Measurements from ENCODE around the gene PHLDB1.
"Not testable (repeated sequence)": the region's sequence is repeated elsewhere in the genome, so short reads cannot be mapped to it uniquely, and the experiment has no call there.

The PHLDB1 gene

DNA sequence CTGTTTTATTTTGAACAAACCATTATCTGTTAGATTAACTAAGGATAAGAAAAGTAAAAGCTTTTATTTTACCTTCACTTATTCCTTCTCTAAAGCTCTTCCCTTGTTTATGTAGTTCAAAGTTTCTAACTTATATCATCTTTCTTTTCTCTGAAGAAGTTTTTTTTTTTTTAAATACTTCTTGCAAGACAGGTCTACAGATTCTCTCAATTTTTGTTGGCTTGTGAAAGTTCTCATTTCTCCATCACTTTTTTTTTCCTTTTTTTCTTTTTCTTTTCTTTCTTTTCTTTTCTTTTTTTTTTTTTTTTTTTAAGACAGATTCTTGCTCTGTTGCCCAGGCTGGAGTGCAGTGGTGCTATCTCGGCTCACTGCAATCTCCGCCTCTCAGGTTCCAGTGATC lies 76.8 kb downstream of the PHLDB1 start:
- DNase-seq (ENCODE audit: low read depth in 2 of 2, low spot score in 1 of 2): no peak

DNA sequence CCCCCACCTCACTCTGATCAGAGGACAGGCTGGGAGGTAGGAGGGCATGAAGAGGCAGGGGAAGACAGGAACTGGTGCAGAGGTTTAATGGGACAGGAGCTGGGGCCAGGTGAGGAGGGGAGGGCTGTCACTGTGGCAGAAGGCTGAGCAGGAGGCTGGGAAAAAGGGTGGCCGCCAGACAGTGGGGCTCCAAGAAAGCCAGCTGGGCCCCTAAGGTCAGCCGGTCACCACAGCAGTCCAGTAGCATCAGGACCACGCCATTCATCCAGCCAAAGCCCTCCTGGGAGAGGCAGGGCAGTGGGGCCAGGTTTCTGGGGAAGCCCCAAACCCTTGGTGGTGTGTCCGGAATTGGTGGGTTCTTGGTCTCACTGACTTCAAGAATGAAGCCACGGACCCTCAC lies 80.5 kb downstream of the PHLDB1 start:
- no peak for DNase-seq (ENCODE audit: low read depth in 2 of 2, low spot score in 1 of 2)

DNA sequence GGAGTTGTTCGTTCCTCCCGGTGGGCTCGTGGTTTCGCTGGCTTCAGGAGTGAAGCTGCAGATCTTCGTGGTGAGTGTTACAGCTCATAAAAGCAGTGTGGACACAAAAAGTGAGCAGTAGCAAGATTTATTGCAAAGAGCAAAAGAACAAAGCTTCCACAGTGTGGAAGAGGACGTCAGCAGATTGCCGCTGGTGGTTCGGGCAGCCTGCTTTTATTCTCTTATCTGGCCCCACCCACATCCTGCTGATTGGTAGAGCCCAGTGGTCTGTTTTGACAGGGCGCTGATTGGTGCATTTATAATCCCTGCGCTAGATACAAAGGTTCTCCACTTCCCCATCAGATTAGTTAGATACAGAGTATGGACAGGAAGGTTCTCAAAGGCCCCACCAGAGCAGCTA lies 80.9 kb downstream of the PHLDB1 start:
- DNase-seq (ENCODE audit: low read depth in 2 of 2, low spot score in 1 of 2): not testable (repeated sequence)

DNA sequence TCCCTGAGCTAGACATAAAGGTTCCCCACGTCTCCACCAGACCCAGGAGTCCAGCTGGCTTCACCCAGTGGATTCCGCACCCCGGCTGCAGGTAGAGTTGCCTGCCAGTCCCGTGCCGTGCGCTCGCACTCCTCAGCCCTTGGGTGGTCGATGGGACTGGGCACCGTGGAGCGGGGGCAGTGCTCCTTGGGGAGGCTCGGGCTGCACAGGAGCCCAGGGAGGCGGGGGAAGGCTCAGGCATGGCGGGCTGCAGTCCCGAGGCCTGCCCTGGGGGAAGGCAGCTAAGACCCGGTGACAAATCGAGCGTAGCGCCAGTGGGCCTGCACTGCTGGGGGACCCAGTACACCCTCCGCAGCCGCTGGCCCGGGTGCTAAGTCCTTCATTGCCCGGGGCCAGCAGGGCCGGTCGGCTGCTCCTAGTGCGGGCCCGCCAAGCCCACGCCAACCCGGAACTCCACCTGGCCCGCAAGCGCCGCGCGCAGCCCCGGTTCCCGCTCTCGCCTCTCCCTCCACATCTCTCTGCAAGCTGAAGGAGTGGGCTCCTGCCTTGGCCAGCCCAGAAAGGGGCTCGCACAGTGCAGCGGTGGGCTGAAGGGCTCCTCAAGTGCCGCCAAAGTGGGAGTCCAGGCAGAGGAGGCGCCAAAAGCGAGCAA lies 81.6 kb downstream of the PHLDB1 start:
- no peak for DNase-seq (ENCODE audit: low read depth in 2 of 2, low spot score in 1 of 2)

DNA sequence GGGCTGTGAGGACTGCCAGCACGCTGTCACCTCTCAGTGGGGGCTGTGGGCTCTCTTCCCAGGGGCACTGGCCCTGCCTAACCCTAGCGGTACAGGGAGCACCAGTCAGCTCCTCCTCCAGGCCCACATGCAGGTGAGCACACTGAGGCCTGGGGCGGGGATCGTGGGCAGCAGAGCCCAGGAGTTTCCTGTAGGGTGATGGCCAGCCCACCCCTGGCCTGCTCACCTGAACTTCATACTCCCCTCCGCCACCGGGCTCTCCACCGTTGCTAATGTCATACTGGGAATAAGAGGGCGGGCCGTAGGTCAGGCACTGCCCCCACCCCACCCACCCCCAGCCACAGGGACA lies 82.1 kb downstream of the PHLDB1 start:
- no peak for DNase-seq (ENCODE audit: low read depth in 2 of 2, low spot score in 1 of 2)

DNA sequence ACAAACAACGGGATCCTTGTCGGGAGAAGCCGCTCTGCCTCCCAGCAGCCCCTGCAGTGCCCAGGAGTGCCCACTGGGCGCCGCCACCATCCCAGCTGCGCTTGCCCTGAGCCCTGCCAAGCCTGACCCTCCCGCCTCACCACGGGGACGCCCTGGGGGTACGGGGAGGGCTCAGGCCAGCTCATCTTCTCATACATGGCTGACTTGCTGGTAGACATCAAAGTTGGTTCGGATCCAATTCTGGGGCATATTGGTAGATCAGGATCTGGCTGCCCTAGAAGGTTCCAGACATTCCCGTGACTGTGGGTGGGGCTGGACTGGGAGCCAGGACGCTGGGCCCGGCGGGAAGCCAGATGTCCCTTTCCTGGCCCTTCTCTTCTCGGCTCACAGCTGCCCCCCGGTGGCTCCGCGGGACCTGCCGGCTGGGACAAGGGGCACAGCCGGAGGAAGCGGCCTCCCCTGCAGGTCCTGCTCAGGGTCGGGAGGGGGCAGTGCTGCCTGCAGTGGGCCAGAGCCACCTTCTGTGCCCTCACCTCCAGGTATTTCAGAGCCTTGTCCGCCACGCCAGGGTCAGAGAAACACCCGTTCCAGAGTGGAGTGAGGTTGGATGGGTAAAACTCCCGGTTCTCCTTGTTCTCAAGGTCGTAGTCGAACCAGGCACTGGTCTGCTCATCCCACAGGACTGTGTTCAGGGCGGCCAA lies 82.6 kb downstream of the PHLDB1 start:
- DNase-seq (ENCODE audit: low read depth in 2 of 2, low spot score in 1 of 2): peak; percentile 49 to 71

DNA sequence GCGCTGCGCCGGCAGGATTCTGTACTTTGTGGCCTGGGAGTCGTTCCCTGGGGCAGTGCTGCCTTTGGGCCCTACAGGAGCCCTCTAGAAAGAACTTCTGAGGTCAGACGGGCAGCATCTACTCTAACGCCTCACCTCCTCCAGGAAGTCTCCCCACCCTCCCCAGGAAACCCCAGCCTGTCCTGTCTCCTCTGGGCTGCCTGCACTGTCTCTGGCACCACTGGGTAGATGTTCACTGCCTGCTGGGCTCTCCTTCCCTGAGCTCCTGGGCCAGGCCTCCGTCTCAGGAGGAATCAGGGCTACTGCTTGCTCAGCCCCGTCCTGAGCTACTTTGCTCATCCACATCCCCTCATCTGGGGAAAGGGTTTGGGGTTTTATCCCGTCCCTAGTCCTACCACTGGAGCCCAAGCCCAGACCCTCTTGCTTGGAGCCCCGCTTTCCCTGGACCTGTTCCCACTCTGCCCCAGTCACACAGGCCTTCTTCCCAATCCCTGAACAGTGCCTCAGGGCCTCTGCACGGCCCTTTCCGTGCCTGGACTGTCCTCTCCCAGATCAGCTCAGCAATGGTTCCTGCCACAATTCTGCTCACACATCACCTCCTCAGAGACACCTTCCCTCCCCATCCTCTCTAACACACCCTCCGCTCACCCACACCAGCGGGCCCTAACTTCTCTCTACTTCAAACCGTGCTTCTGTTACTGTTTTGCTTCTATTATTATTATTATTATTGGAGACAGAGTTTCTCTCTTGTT lies 83.3 kb downstream of the PHLDB1 start:
- no peak for DNase-seq (ENCODE audit: low read depth in 2 of 2, low spot score in 1 of 2)

DNA sequence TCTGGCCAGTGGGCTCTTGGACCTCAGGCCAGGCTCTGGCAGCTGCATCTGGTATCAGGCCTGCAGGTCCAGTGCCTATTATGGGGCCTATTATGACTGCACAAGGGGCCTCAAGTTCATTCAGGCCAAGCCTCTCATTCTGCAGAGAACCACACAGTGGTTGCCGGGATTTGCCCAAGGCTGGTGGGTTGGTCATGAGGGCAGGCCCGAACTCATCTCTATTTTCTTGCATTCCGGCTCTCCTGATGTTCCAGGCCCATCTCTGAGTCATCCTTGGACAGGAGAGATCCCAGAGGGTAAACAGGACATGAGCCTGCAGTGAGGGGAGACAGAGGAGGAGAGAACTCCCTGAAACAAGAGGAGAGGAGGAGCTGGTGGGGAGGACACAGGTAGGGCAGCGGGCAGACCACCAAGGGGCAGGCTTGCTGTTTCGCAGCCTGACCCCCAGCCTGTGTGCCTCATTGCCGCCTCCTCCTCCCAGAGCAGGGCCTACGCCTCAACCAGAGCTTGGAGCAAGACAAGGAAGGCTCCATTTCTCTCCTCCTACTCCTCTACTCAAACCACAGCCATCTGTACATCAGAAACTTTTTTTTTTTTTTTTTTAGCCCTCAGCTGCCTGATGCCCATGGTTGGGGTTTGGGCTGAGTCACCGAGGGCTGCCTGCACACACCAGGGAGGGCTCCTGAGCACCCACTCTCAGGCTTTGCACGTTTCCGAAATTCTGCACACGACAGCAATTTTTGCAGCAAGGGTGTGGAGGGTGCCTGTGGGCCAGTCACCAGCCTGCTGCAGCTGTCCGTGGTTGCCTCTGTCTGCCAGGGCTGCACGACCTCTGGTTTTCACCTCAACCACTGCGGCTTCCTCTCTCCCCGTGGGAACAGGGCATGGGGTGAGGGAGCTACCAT lies 84.8 kb downstream of the PHLDB1 start:
- DNase-seq (ENCODE audit: low read depth in 2 of 2, low spot score in 1 of 2): peak; percentile 19 to 62

DNA sequence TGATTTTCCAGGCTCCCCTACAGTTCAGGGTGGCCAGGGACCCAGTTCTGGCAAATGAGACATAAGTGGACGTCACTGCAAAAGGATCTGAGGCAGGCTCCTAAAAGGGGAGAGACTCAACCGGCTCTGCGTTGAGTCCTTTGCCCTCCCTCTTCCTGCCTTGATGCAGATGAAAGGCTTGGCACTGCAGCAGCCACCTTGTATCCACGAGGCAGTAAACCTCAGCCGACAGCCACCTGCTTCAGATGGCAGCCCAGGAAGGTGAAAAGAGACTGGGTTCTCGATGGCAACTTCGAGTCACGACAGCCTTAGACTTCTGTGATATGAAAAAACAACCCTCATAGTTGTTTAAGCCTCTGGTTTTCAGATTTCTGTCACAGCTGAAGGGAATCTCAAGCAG lies 86.8 kb downstream of the PHLDB1 start:
- DNase-seq (ENCODE audit: low read depth in 2 of 2, low spot score in 1 of 2): no peak

DNA sequence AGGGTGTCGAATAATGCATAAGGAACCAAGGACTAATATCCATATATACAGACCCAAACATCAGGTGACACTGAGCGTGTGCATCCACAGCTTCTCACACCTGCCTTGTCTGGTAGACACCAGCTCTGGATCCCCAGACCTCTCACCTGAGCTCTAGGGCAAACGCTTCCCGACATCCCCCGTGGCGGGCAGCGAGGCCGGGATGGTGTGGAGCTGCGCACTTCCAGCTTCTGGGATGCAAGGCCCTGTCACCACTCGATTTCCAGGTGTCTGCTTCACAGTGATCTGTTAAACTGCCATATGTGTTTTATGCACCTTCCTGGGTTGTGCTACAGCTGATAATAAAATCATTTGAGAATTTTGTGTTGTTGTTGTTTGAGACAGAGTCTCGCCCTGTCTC lies 87.4 kb downstream of the PHLDB1 start:
- DNase-seq (ENCODE audit: low read depth in 2 of 2, low spot score in 1 of 2): no peak

DNA sequence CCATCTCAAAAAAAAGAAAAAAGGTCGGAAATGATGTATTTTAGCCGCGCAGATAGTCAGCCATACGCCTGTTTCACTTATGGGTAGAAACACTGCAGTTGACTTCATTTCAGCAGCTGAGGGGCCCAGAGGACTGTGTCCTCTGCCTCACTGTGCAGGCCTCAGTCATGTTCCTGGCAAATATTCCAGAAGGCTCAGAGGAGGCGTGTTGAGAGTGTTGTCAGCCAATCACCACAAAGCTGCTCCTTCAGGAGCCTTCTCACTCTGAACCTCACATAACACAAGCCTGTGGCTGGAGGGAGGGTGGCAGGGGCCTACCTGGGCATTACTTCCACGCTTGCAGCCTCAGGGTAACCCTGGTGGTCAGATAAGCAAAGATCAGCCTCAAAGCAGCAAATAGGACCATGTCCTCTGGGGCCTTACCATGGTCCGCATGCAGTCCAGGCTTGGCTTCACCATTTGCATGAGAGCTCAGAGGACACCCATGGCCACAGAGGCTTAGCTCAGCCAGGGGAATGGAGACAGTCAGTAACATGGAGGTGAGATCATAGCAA lies 89.3 kb downstream of the PHLDB1 start:
- no peak for DNase-seq (ENCODE audit: low read depth in 2 of 2, low spot score in 1 of 2)

DNA sequence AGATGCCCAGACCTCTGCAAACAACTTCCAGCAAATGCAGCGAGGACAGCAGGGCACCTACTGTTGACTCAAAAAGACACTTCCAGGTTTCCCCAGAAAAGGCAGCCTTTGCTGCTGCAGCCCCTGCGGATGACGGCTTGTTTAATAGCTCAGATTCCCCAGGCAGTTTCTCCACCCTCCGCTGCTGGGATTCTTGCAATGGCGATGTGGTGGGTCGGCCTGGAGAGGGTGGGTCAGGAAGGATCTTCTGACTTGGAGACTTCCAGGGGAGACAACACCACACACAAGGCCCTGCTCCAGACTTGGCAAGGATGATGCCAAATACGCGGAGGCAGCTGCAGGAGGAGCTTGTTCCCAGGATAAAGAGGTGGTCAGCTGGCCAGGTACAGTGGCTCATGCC lies 89.9 kb downstream of the PHLDB1 start:
- DNase-seq (ENCODE audit: low read depth in 2 of 2, low spot score in 1 of 2): no peak

DNA sequence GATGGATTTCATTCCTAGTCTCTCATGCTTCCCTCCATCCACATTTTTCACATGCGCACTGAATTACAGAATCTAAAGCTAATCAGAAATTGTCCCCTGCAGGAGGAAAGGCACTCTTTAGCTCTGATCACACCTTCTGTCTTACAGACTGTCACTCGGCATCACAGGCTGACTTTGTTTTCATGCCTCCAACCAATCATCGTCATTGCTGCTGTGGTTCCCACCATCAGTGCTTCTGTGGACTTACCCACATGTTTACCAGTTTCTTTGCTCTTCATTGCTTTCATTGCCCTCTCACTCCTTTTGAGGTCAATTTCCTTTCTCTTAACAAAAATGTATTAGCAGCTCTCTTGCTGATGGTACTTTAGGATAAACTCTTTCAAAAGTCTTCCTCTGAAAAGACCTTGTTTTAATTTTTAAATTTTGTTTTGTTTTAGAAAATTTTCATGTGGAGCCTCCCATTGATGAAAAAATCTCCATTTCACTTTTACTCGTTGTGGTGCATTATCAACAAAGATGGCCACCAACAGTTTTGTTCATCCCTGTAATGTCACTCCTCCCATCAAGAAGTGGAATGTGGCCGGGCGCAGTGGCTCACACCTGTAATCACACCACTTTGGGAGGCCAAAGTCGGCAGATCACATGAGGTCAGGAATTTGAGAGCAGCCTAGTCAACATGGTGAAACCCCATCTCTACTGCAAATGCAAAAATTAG lies 92.2 kb downstream of the PHLDB1 start:
- peak in 1 of 2 donors; percentile 25 for DNase-seq (ENCODE audit: low read depth in 2 of 2, low spot score in 1 of 2)

DNA sequence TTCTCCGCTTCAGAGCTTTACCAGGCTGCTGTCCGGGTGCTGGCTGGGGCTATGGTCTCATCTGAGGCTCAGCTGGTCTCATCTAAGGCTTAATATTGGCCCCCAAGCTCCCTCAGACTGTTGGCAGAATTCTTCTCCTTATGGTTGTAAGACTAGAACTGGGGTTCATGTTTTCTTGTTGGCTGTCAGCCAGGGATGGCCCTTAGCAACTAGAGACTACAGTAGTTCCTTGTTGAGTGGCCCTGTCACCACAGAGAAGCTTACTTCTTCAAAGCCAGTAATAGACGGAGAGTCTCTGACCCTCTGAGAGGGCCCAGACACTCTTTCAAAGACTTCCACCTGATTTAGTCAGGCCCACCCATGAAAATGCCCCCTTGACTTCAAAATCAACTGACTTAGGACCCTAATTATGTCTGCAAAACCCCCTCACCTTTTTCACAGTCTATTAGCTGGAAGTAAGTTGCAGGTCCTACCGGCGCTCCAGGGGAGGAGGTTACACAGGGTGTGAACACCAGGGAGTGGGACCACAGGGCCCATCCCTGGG lies 96.2 kb downstream of the PHLDB1 start:
- DNase-seq (ENCODE audit: low read depth in 2 of 2, low spot score in 1 of 2): no peak

DNA sequence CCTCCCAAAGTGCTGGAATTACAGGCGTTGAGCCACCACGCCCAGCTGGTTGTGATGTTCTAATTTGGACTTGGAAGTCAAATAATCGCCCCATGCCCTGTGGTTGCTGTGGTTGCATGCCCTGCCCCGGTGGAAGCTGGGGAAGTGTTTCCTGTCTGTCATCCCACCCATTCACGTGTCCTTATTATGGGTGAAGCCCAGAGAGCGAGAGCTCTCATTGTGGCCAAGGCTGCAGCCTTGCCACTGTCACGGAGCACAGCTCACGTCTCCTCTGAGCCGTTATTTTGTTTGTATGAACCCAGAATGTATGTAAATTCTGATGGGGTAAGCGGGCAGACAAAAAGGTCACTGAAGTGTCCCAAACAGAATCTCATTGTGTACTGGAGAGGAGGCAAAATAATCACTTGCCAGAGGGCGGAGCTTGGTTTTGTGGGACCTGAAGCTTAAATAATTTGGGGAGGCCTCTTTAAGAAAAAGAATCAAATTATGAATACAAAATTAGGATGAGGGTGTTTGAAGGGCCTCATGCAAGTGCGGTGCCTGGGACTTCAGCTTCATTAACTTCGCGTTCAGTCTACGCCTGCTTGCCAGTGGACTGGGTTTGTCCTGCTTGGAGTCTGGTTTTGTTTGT lies 97.8 kb downstream of the PHLDB1 start:
- no peak for DNase-seq (ENCODE audit: low read depth in 2 of 2, low spot score in 1 of 2)

DNA sequence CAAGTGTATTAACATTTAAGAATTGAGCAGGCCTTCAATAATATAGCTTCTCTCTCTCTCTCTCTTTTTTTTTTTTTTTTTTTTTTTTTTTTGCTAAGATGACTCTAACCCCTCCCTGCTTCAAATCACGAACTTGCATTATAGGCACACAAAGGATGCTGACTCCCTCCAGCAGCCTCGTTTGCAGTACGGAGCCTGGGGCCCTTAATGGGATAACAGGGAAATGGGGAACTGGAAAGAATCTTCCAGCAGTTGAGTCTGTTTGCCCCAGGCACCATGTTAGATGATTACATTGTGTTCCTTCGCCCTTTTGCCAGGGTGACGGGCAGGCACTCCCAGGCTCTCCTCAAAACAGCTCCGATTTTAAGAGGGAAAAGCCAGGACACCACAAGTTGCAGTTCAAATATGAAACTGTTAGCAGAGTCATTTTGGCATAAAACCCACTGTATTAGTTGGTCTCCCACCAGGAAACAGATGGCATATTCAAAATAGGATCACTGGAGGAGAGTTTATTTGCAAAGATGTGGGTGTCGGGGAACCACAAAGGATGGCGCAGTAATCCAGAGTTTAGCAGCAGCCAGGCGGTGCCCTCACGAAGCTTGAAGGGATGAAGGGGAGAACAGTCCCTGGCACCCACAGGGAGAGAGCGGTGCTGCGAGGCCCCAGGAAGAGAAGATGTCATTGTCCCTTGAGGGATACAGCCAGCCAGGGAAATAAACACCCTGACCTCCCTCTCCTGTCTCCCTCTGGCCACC lies 98.6 kb downstream of the PHLDB1 start:
- no peak for DNase-seq (ENCODE audit: low read depth in 2 of 2, low spot score in 1 of 2)

DNA sequence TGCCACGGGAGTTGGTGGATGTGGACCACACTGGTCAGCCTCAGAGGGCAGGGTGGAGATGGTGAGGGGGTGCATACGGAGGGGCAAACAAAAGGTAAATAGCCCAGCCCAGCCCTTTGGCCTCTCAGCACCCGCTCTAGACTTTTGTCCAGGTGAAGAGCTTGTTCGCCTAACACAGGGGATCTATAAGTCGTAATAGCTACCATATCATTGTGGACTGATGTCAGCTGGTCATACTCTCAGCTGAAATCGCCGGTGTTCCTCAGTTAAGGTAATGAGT lies 99.1 kb downstream of the PHLDB1 start:
- no peak for DNase-seq (ENCODE audit: low read depth in 2 of 2, low spot score in 1 of 2)

All from stimulated activated CD8-positive, alpha-beta memory T cell treated with anti-CD3 and anti-CD28 coated beads, Interleukin-4, amount 100 ng/mL, for 4 hours (primary cell).